ENCODE measurements around the gene HES1. TPM values are rescaled to one million over a fixed set of nuclear protein-coding genes. Genes with fewer than 3 reads are reported as not detected.

Gene HES1
- total and polyA plus RNA-seq, 10 of the 15 experiments (the other 5 are each of a cell fraction or from before 2014, with no cell fraction given), result 0.46 to 5.3 (median 2.3) TPM

DNA sequence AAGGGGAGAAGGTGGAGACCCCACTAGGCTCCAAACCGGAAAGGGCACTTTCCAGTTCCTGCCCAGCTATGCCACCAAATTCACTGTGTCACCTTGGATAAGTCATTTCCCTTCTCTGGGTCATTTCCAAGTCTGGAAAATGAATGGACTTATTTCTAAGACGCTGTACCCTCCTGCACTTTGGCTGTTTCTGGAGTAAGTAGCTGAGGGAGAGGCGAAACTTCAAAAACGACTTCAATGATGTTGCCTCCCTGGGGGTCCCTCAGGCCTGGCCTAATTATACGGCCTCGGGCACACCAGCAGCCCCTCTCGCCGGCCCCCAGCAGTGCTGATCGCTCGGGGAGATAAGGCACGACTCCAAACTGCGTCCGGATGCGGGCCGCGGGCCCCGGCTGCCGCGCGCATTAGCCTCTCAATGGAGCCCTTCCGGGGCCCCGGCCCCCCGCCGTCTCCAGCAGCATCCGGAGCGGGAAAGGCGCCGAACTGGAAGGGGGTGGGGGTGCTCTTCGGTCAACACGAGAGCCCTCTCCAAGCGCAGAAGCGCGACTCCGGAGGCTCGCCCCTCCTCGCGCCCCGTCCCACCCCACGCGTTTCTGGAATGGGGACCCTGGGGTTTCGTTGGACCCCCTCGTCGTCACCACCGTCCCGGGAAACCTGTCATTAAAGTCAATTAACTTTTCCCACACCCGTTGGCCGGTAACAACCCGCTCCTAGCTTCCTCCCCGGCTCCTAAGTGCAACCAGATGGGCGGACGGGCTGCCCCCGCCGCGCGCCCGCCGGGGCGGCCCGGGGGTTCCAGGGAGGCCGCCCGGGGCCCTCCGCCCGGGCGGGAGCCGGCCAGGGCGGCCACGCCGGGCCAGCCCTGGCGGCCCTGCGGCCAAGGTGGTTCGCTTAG lies 4.8 kb downstream of the HES1 start:
- no peak overlapping the region for H3K27ac ChIP-seq (ENCODE audit: control insufficient read depth, insufficient read depth)
- intact Hi-C loops (cut with micrococcal nuclease; ENCODE audit: unreplicated experiment) (no loop called here), in situ Hi-C loops (cut with MboI) (no loop called here)
- H3K9me3 ChIP-seq (replicated peaks; ENCODE audit: control insufficient read depth, insufficient read depth, low read length), result no peaks in the 10 kb centered on the region
- peak overlapping the region; percentile 33; the same call in 1 of the 2 replicates for H3K9ac ChIP-seq (ENCODE audit: control insufficient read depth, insufficient read depth, low read length)
- no peak for ATAC-seq
- peak overlapping the region; percentile 26; the same call in 1 of the 2 replicates for H3K4me3 ChIP-seq
- no peaks in the 10 kb centered on the region for H3K36me3 ChIP-seq (ENCODE audit: control insufficient read depth in 2 of 2, insufficient read depth in 2 of 2, low read length in 1 of 2)
- H3K4me1 ChIP-seq (ENCODE audit: control insufficient read depth, insufficient read depth, low read length), result peaks cover 9% of the 10 kb centered on the region
- no peaks in the 10 kb centered on the region for H3K79me2 ChIP-seq (ENCODE audit: control insufficient read depth, insufficient read depth, low read length)
- ChIA-PET RAD21 (ENCODE audit: unreplicated experiment) (interaction anchor here (1.3 kb wide), 1 partner anchor 10 kb away, joined by 10 read pairs; no protein-coding TSS in a partner anchor), CTCF (interaction anchor here (0.7 to 1.5 kb wide), 2 partner anchors 168 to 360 kb away, joined by 4 to 5 read pairs; no protein-coding TSS in a partner anchor), SMC1A (ENCODE audit: uncharacterized antibody, unreplicated experiment) (interaction anchor here (1.1 to 4.1 kb wide), 3 partner anchors 10 to 341 kb away, joined by 3 to 12 read pairs (median 4); no protein-coding TSS in a partner anchor), POLR2A (interaction anchor here (0.8 to 1.1 kb wide), 2 partner anchors 10 to 396 kb away, joined by 3 to 6 read pairs; no protein-coding TSS in a partner anchor)
- H3K4me2 ChIP-seq (ENCODE audit: control insufficient read depth, insufficient read depth), result peak overlapping the region; percentile 77
- no peaks in the 10 kb centered on the region for H4K20me1 ChIP-seq (ENCODE audit: control insufficient read depth, insufficient read depth)
- TF ChIP-seq POLR2A (IDR thresholded peaks at IDR 0.05; ENCODE audit: low read depth, low read length) (peak; percentile 48; the same call in 1 of the 2 replicates), TCF3 (IDR thresholded peaks at IDR 0.05; ENCODE audit: borderline replicate concordance, insufficient read depth, low read depth, low read length) (0 out of 2 replicates have a peak, but pooled peaks have one; percentile 7), EP300 (IDR thresholded peaks at IDR 0.05; ENCODE audit: borderline replicate concordance in 1 of 2, control insufficient read depth in 1 of 2, low read depth in 2 of 2, low read length in 2 of 2) (no peak)
- 9% methylated on average over 67 of the region's 71 CpGs for WGBS (ENCODE audit: insufficient coverage, insufficient replicate concordance, low lambda C conversion rate, missing lambda C conversion rate)
- DNase-seq (ENCODE audit: low read depth, low spot score), result no peak
- H2AFZ ChIP-seq (ENCODE audit: control insufficient read depth, low read depth, low read length), result peak overlapping the region; percentile 66
- peaks cover 0 to 4% of the 10 kb centered on the region in 2 experiments; a peak in 3 of 4 replicates for H3K27me3 ChIP-seq (replicated peaks in 1 of 2; ENCODE audit: control insufficient read depth in 2 of 2, insufficient read depth in 2 of 2, low read length in 1 of 2)
- no peak for FAIRE-seq
- no TSS peak for BruUV-seq (replicated peaks)

All from GM12878 (cell line).